Keratinocyte (primary cell): ENCODE measurements around the gene AUH. TPM values are rescaled to one million over a fixed set of nuclear protein-coding genes. Genes with fewer than 3 reads are reported as not detected.

Source experiments
- DNase-seq: peaks from one replicate; pipeline ENCODE4 v3.0.0-alpha.2; 2011; ENCODE audit warnings: low read depth, missing footprints, low spot score
- FAIRE-seq: peaks from 2 replicates; lab custom pipeline; 2011; peaks lifted over from hg19 to GRCh38; lab: Jason Lieb, UNC
- H2AFZ ChIP-seq: 2 replicates; pipeline ENCODE4 v1.6.0; 2012; ENCODE audit warnings: low read length, control low read depth, inconsistent platforms; ENCODE audit not compliant: control insufficient read depth
- H3K27ac ChIP-seq: 2 replicates; pipeline ENCODE4 v1.5.1; 2011; ENCODE audit warnings: low read length; ENCODE audit not compliant: control insufficient read depth, insufficient read depth
- H3K27me3 ChIP-seq: 3 replicates; pipeline ENCODE4 v1.6.0; 2011; ENCODE audit warnings: low read length; ENCODE audit not compliant: control insufficient read depth, insufficient read depth; ENCODE audit errors: extremely low read depth
- H3K36me3 ChIP-seq, 2 experiments: 2 replicates in 1 of 2; 3 replicates in 1 of 2; pipeline ENCODE4 v1.5.1; 2011; ENCODE audit warnings: low read length in 2 of 2, mild to moderate bottlenecking in 1 of 2; ENCODE audit not compliant: control insufficient read depth in 2 of 2, insufficient read depth in 2 of 2; ENCODE audit errors: extremely low read depth in 1 of 2
- H3K4me1 ChIP-seq: 3 replicates; pipeline ENCODE4 v1.5.1; 2011; ENCODE audit warnings: low read length; ENCODE audit not compliant: control insufficient read depth, insufficient read depth; ENCODE audit errors: extremely low read depth
- H3K4me2 ChIP-seq: 3 replicates; pipeline ENCODE4 v1.6.0; 2011; ENCODE audit warnings: low read depth, low read length; ENCODE audit not compliant: control insufficient read depth, insufficient read depth; ENCODE audit errors: extremely low read depth
- H3K4me3 ChIP-seq, 3 experiments: fragments of 200-600 bp in 1 of 3; sonication (generic) in 1 of 3; 2 replicates in 2 of 3; 3 replicates in 1 of 3; pipeline ENCODE4 v1.5.1; 2011 to 2016; ENCODE audit warnings: low read length in 3 of 3, mild to moderate bottlenecking in 3 of 3, control low read depth in 2 of 3, inconsistent platforms in 1 of 3, low read depth in 1 of 3, mixed read lengths in 1 of 3, mixed run types in 1 of 3, moderate library complexity in 1 of 3; ENCODE audit not compliant: control insufficient read depth in 2 of 3, insufficient read depth in 2 of 3; ENCODE audit errors: extremely low read depth in 1 of 3
- H3K79me2 ChIP-seq: 2 replicates; pipeline ENCODE4 v1.6.0; 2012; ENCODE audit warnings: low read length; ENCODE audit not compliant: control insufficient read depth, insufficient read depth
- H3K9ac ChIP-seq: 3 replicates; pipeline ENCODE4 v1.6.0; 2011; ENCODE audit warnings: low read length; ENCODE audit not compliant: control insufficient read depth, insufficient read depth; ENCODE audit errors: extremely low read depth
- H3K9me1 ChIP-seq: 3 replicates; pipeline ENCODE4 v1.6.0; 2011; ENCODE audit warnings: low read length; ENCODE audit not compliant: control insufficient read depth, insufficient read depth; ENCODE audit errors: extremely low read depth
- H3K9me3 ChIP-seq: 2 replicates; pipeline ENCODE4 v1.5.1; 2012; ENCODE audit warnings: low read depth, low read length; ENCODE audit not compliant: control insufficient read depth
- H4K20me1 ChIP-seq: 3 replicates; pipeline ENCODE4 v1.6.0; 2011; ENCODE audit warnings: low read length; ENCODE audit not compliant: control insufficient read depth, insufficient read depth; ENCODE audit errors: extremely low read depth
- EZH2 ChIP-seq: IDR thresholded peaks from one replicate; pipeline ENCODE4 v1.6.1; 2012; ENCODE audit warnings: inconsistent platforms, mild to moderate bottlenecking, low read length, moderate library complexity
- dilution Hi-C: fragments of 300-500 bp; cut with MboI; formaldehyde crosslinking; loops from one replicate; pipeline ENCODE4 v1.7.0; 2020; ENCODE audit warnings: low sequenced_read_pairs; ENCODE audit not compliant: extremely low pct_ligation_motif_present
- polyA plus RNA-seq, 5 experiments: library from polyadenylated mRNA; depleted of rRNA in 3 of 5; stranded (reverse) in 3 of 5; stranded (forward) in 1 of 5; unstranded in 1 of 5; fragments of >200 nt; gene quantifications; 1 replicate in 1 of 5; 2 replicates in 3 of 5; 3 replicates in 1 of 5; pipeline versions ENCODE4 v1.2.1 to v1.2.3, GENCODE V29; 2011 to 2012; ENCODE audit warnings: missing spikeins in 2 of 5, low read depth in 1 of 5, low replicate concordance in 1 of 5
- TF ChIP-seq, protein P1 (sequence below), 3 experiments: IDR thresholded peaks in 1 of 3; conservative IDR thresholded peaks in 1 of 3; optimal IDR thresholded peaks in 1 of 3; 2 replicates in 2 of 3; 3 replicates in 1 of 3; pipeline versions ENCODE3 to v1.5.1; 2011; ENCODE audit warnings: low read length in 3 of 3, mild to moderate bottlenecking in 3 of 3, moderate library complexity in 2 of 3, control low read depth in 1 of 3, inconsistent platforms in 1 of 3; ENCODE audit not compliant: insufficient read depth in 2 of 3; ENCODE audit errors: extremely low read depth in 1 of 3

AUH gene
- polyA plus RNA-seq, 1 donor (not counting 4 experiments of a cell fraction or from before 2014, with no cell fraction given) = 5.5 TPM

DNA sequence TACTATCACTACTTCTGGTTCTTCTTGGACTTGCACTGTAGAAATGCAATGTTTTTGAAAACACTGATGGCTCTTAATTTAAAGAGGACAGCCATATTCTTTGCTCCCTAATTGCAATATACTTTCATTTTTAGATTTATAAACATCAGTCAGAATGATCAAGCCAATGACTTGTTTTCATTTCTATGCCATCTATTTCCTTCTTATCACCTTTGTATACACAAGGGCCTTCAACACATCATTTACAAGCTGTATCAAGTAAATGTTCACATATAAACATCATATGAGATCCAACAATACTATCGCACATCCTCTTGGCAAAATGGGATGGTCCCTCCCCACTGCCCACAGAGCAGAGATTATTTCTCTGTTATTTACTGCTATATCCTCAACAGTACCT lies 24.9 kb downstream of the AUH start:
- TF ChIP-seq, protein P1, sequence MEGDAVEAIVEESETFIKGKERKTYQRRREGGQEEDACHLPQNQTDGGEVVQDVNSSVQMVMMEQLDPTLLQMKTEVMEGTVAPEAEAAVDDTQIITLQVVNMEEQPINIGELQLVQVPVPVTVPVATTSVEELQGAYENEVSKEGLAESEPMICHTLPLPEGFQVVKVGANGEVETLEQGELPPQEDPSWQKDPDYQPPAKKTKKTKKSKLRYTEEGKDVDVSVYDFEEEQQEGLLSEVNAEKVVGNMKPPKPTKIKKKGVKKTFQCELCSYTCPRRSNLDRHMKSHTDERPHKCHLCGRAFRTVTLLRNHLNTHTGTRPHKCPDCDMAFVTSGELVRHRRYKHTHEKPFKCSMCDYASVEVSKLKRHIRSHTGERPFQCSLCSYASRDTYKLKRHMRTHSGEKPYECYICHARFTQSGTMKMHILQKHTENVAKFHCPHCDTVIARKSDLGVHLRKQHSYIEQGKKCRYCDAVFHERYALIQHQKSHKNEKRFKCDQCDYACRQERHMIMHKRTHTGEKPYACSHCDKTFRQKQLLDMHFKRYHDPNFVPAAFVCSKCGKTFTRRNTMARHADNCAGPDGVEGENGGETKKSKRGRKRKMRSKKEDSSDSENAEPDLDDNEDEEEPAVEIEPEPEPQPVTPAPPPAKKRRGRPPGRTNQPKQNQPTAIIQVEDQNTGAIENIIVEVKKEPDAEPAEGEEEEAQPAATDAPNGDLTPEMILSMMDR (optimal IDR thresholded peaks at IDR 0.05 in 1 of 3, IDR thresholded peaks at IDR 0.05 in 1 of 3, conservative IDR thresholded peaks at IDR 0.05 in 1 of 3; ENCODE audit: extremely low read depth in 1 of 3, insufficient read depth in 2 of 3, low read length in 3 of 3) = no peak
- no peak for TF ChIP-seq EZH2
- FAIRE-seq (no peak), DNase-seq (no peak)
- no peaks in the 10 kb centered on the region for H3K9me3 ChIP-seq
- H3K4me1 ChIP-seq = no peaks in the 10 kb centered on the region
- H3K9me1 ChIP-seq = no peaks in the 10 kb centered on the region
- no peak overlapping the region for H3K27ac ChIP-seq
- dilution Hi-C loops = no loop called here
- no peak overlapping the region for H3K4me2 ChIP-seq
- H2AFZ ChIP-seq = no peak overlapping the region
- H3K9ac ChIP-seq = no peak overlapping the region
- no peaks in the 10 kb centered on the region for H3K27me3 ChIP-seq
- no peaks in the 10 kb centered on the region for H4K20me1 ChIP-seq
- no peak overlapping the region for H3K4me3 ChIP-seq
- no peaks in the 10 kb centered on the region for H3K79me2 ChIP-seq
- H3K36me3 ChIP-seq = peaks cover under 1 to 1% of the 10 kb centered on the region in 2 experiments

DNA sequence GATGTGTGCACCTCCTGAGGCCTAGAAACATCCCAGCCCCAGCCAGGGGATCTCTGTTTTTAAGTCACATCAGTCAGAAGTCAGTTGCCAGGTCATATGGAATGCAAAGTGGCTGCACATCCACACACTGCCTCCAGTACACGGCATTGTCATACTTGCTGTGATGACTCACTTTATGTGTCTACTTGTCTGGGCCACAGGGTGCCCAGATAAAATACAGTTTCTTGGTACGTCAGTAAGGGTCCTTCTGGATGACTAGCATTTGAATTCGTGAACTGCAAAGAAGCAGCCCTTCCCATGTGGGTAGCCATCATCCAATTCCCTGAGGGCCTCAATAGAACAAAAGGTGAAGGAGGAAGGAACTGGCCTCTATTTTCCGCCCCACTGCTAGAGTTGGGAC lies 27.7 kb downstream of the AUH start:
- no peak overlapping the region for H3K9ac ChIP-seq
- H3K27me3 ChIP-seq = no peaks in the 10 kb centered on the region
- no peaks in the 10 kb centered on the region for H3K79me2 ChIP-seq
- DNase-seq (no peak), FAIRE-seq (peak; percentile 43)
- no peaks in the 10 kb centered on the region for H4K20me1 ChIP-seq
- H3K9me1 ChIP-seq = no peaks in the 10 kb centered on the region
- dilution Hi-C loops = no loop called here
- H3K27ac ChIP-seq = no peak overlapping the region
- H3K4me2 ChIP-seq = no peak overlapping the region
- H3K4me1 ChIP-seq = no peaks in the 10 kb centered on the region
- H3K4me3 ChIP-seq = no peak overlapping the region
- no peaks in the 10 kb centered on the region for H3K36me3 ChIP-seq
- TF ChIP-seq, protein P1 (optimal IDR thresholded peaks at IDR 0.05 in 1 of 3, IDR thresholded peaks at IDR 0.05 in 1 of 3, conservative IDR thresholded peaks at IDR 0.05 in 1 of 3; ENCODE audit: extremely low read depth in 1 of 3, insufficient read depth in 2 of 3, low read length in 3 of 3) = no peak
- no peak for TF ChIP-seq EZH2
- H3K9me3 ChIP-seq = no peaks in the 10 kb centered on the region
- H2AFZ ChIP-seq = no peak overlapping the region
